GM12875 (cell line): ENCODE data around the gene ZNF407.

Source experiments
- H3K4me3 ChIP-seq: one replicate; pipeline ENCODE4 v1.5.1; 2011; ENCODE audit warnings: low read depth, low read length, control low read depth
- TF ChIP-seq, protein P1 (sequence below): IDR thresholded peaks from 2 replicates; pipeline ENCODE4 v1.5.1; 2011; ENCODE audit warnings: low read depth, mild to moderate bottlenecking, control low read depth, inconsistent platforms, low read length, moderate library complexity, borderline replicate concordance; ENCODE audit not compliant: insufficient read depth

ZNF407 gene

DNA sequence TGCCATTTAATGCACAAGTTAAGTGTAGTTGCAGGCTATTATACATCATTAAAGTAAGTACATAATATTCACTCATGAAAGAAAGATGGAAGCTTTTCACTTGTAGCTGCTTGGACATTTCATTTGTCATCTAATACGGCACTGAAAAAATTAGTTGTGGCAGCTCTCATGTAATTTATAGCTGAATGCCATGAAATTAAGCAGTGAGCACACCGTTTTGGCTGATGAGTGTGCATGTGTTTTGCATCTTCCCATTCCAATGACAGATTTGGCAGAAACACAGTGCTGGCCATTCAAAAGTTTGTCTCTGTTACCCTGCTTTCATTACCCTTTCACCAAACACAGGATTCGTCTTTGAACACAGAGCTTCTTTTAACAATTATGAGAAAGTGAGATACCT, 437.3 kb downstream of the ZNF407 start:
- TF ChIP-seq, protein P1, sequence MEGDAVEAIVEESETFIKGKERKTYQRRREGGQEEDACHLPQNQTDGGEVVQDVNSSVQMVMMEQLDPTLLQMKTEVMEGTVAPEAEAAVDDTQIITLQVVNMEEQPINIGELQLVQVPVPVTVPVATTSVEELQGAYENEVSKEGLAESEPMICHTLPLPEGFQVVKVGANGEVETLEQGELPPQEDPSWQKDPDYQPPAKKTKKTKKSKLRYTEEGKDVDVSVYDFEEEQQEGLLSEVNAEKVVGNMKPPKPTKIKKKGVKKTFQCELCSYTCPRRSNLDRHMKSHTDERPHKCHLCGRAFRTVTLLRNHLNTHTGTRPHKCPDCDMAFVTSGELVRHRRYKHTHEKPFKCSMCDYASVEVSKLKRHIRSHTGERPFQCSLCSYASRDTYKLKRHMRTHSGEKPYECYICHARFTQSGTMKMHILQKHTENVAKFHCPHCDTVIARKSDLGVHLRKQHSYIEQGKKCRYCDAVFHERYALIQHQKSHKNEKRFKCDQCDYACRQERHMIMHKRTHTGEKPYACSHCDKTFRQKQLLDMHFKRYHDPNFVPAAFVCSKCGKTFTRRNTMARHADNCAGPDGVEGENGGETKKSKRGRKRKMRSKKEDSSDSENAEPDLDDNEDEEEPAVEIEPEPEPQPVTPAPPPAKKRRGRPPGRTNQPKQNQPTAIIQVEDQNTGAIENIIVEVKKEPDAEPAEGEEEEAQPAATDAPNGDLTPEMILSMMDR: no peak
- H3K4me3 ChIP-seq: no peak overlapping the region

- TF ChIP-seq, protein P1: no peak
- no peak overlapping the region for H3K4me3 ChIP-seq
Observed at GRCh38 chr18:75035928-75036327, 438.3 kb downstream of the ZNF407 start.

GRCh38 chr18:75036917-75037688, 439.4 kb downstream of the ZNF407 start:
- TF ChIP-seq, protein P1: no peak
- H3K4me3 ChIP-seq: no peak overlapping the region

- TF ChIP-seq, protein P1: no peak
- no peak overlapping the region for H3K4me3 ChIP-seq
Observed at GRCh38 chr18:75037689-75037955, 440.0 kb downstream of the ZNF407 start.

- TF ChIP-seq, protein P1: no peak
- H3K4me3 ChIP-seq: no peak overlapping the region
Observed at GRCh38 chr18:75041586-75041985, 443.9 kb downstream of the ZNF407 start.

DNA sequence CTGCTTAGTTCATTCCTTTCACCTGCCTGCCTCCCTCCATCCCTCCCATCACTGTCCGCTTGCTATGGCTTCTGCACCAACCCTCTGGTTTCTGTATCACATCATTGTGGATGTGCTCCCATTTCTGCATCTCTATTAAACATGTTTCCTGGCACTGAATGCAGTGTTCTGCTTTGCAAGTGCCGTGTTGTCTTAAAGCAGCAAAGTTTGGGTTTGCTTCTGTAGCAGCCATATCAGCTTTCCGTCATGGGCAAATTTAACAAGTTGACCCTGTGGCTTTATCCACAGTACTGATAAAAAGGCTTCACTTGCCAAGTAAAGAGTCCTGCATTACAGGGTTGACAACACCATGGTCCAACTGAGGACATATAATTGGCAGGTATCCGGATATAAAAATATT, 445.8 kb downstream of the ZNF407 start:
- TF ChIP-seq, protein P1: no peak
- no peak overlapping the region for H3K4me3 ChIP-seq

DNA sequence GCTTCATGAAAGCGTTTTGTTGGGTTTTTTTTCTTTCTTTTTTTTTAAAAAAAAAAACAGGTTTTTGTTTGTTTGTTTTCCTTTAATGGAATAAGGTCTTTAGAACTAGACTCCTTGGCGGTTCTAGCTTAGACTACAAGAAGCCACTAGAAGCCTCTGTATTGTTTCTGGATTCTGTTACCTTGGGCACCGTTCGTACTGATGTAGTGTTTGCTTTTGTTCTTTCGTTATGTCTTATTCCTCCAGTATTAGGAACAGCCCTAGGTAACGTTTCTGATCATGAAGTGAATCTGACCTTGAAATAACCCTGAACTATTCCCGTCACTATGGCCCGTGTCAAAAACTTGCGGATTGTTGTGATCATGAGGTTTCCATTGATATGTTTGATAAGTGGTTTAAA, 446.6 kb downstream of the ZNF407 start:
- TF ChIP-seq, protein P1: no peak
- H3K4me3 ChIP-seq: no peak overlapping the region
